AG08395 (cell line): Measurements from ENCODE around the gene TGM5.
"Not testable (repeated sequence)": the region's sequence is repeated elsewhere in the genome, so short reads cannot be mapped to it uniquely, and the experiment has no call there.

Experiments used
- DNase-seq: peaks from one replicate; pipeline ENCODE4 v3.0.0; 2012; ENCODE audit warnings: mixed read lengths, low spot score

Gene TGM5

GRCh38 chr15:43266834-43267233, at the start of gene TGM5:
Gene TGM5, minus strand, starts transcription at chr15:43266928. Its CDS starts 79 bp downstream, at chr15:43266849.
- DNase-seq = no peak

- no peak for DNase-seq
Measured at GRCh38 chr15:43314171-43314570, 47.4 kb upstream of the TGM5 start.

- DNase-seq = no peak
Measured at GRCh38 chr15:43312378-43312777, 45.6 kb upstream of the TGM5 start.

- DNase-seq = no peak
Measured at GRCh38 chr15:43302205-43302817, 35.6 kb upstream of the TGM5 start, which contains the start of gene TGM7. Gene TGM7, minus strand, starts transcription at chr15:43302255.

GRCh38 chr15:43299884-43300283, 33.2 kb upstream of the TGM5 start:
- DNase-seq = no peak

- DNase-seq = no peak
Measured at GRCh38 chr15:43299411-43299810, 32.7 kb upstream of the TGM5 start.

GRCh38 chr15:43294091-43294706, 27.5 kb upstream of the TGM5 start:
- DNase-seq = no peak

- no peak for DNase-seq
Measured at GRCh38 chr15:43293432-43293831, 26.7 kb upstream of the TGM5 start.

- DNase-seq = peak; percentile 55
Measured at GRCh38 chr15:43292375-43293078, 25.8 kb upstream of the TGM5 start.

- not testable (repeated sequence) for DNase-seq
Measured at GRCh38 chr15:43289656-43290055, 22.9 kb upstream of the TGM5 start.

GRCh38 chr15:43287254-43287653, 20.5 kb upstream of the TGM5 start:
- no peak for DNase-seq

GRCh38 chr15:43286074-43286473, 19.3 kb upstream of the TGM5 start:
- DNase-seq = no peak

GRCh38 chr15:43285609-43286037, 18.9 kb upstream of the TGM5 start:
- peak; percentile 81 for DNase-seq

- no peak for DNase-seq
Measured at GRCh38 chr15:43283526-43283925, 16.8 kb upstream of the TGM5 start.

- no peak for DNase-seq
Measured at GRCh38 chr15:43281926-43282602, 15.3 kb upstream of the TGM5 start.

GRCh38 chr15:43280996-43281395, 14.3 kb upstream of the TGM5 start:
- DNase-seq = no peak

- no peak for DNase-seq
Measured at GRCh38 chr15:43279496-43279895, 12.8 kb upstream of the TGM5 start.

GRCh38 chr15:43278869-43279268, 12.1 kb upstream of the TGM5 start:
- no peak for DNase-seq

- no peak for DNase-seq
Measured at GRCh38 chr15:43277901-43278300, 11.2 kb upstream of the TGM5 start.

- no peak for DNase-seq
Measured at GRCh38 chr15:43277231-43277823, 10.6 kb upstream of the TGM5 start.

GRCh38 chr15:43276563-43277200, 10.0 kb upstream of the TGM5 start:
- DNase-seq = no peak
